K562 (cell line): Measurements from ENCODE around the gene SRPX. TPM values are rescaled to one million over a fixed set of nuclear protein-coding genes. Genes with fewer than 3 reads are reported as not detected.

Experiments
- CEBPG ChIP-seq, 3 experiments: fragments of 200-800 bp in 1 of 3; sonication (Bioruptor generic) in 1 of 3; sonication (generic) in 1 of 3; formaldehyde crosslinking in 1 of 3; IDR thresholded peaks in 2 of 3; conservative IDR thresholded peaks in 1 of 3; 2 replicates each; pipeline versions ENCODE4 v1.6.1 to v1.8.0; 2016 to 2022; ENCODE audit warnings: missing compliant biosample characterization in 2 of 3, missing genetic modification characterization in 2 of 3, mild to moderate bottlenecking in 1 of 3, missing genetic modification reagents in 1 of 3
- ELK1 ChIP-seq: sonication (generic); formaldehyde crosslinking; IDR thresholded peaks from 2 replicates; pipeline ENCODE4 v1.8.1; 2022; ENCODE audit warnings: missing genetic modification reagents
- HDAC6 ChIP-seq: IDR thresholded peaks from 2 replicates; pipeline ENCODE4 v1.6.1; 2012; ENCODE audit warnings: low read depth, mild to moderate bottlenecking, control low read depth, inconsistent platforms, low read length, moderate library complexity
- HNRNPK ChIP-seq: fragments of 200-400 bp; formaldehyde crosslinking; IDR thresholded peaks from one replicate; pipeline ENCODE4 v1.6.1; 2018; ENCODE audit warnings: mild to moderate bottlenecking, low read depth, low read length; ENCODE audit not compliant: poor library complexity, severe bottlenecking
- KAT2B ChIP-seq: IDR thresholded peaks from one replicate; pipeline ENCODE4 v1.6.1; 2012; ENCODE audit warnings: low read depth, mild to moderate bottlenecking, control low read depth, inconsistent platforms, low read length, moderate library complexity
- NFYB ChIP-seq: IDR thresholded peaks from 2 replicates; pipeline ENCODE4 v1.6.1; 2011; ENCODE audit warnings: mild to moderate bottlenecking, moderate library complexity; ENCODE audit not compliant: insufficient read length; ENCODE audit errors: extremely low read depth
- ZBTB40 ChIP-seq, 2 experiments: fragments of 450-650 bp in 1 of 2; sonication (generic) in 1 of 2; formaldehyde crosslinking in 1 of 2; IDR thresholded peaks; 2 replicates each; pipeline versions ENCODE4 v1.7.1 to v1.9.0; 2016 to 2022; ENCODE audit warnings: inconsistent platforms in 1 of 2, mild to moderate bottlenecking in 1 of 2, missing genetic modification reagents in 1 of 2
- ZKSCAN3 ChIP-seq: fragments of 250-450 bp; sonication (Bioruptor Pico); IDR thresholded peaks from 2 replicates; pipeline ENCODE4 v1.4.0; 2020
- ZNF830 ChIP-seq: fragments of 250-450 bp; sonication (Bioruptor Pico); IDR thresholded peaks from 2 replicates; pipeline ENCODE4 v1.5.0; 2021; ENCODE audit warnings: mild to moderate bottlenecking
- polyA plus RNA-seq, 8 experiments: library from polyadenylated mRNA; depleted of rRNA in 4 of 8; stranded (reverse) in 5 of 8; unstranded in 3 of 8; fragments of >200 nt; fragmentation: Nextera tagmentation in 2 of 8; fragmentation: Illumina TruSeq in 1 of 8; extraction: Ambion mirVana in 2 of 8; extraction: Trizol in 1 of 8; gene quantifications; 2 replicates each; pipeline versions ENCODE4 v1.2.1 to v1.2.3, GENCODE V29; 2011 to 2014; ENCODE audit warnings: inconsistent platforms in 1 of 8, missing spikeins in 1 of 8
- total RNA-seq, 7 experiments: library from RNA; depleted of rRNA in 6 of 7; stranded (reverse); fragments of >200 nt in 6 of 7; fragmentation: Illumina TruSeq in 2 of 7; extraction: Trizol in 2 of 7; gene quantifications; 2 replicates each; pipeline versions ENCODE4 v1.2.1 to v1.2.3, GENCODE V29; 2011 to 2021; ENCODE audit warnings: low replicate concordance in 1 of 7

Gene SRPX
- total and polyA plus RNA-seq, 9 of the 15 experiments (the other 6 are each of a cell fraction or from before 2014, with no cell fraction given) = 0.11 to 0.77 (median 0.38) TPM; not detected in 2

GRCh38 chrX:38220415-38221390 lies at the start of gene SRPX (continued):
- TF ChIP-seq ZBTB40 (IDR thresholded peaks at IDR 0.05) = no peak
- TF ChIP-seq ZBTB40 (CRISPR knock-in tag; IDR thresholded peaks at IDR 0.05) = no peak
- no peak for TF ChIP-seq HDAC6
- TF ChIP-seq CEBPG (CRISPR knock-in tag; IDR thresholded peaks at IDR 0.05) = no peak
- no peak for TF ChIP-seq CEBPG (tag; conservative IDR thresholded peaks at IDR 0.05 in 1 of 2, IDR thresholded peaks at IDR 0.05 in 1 of 2)
- no peak for TF ChIP-seq NFYB
- TF ChIP-seq ZKSCAN3 (CRISPR knock-in tag) = no peak
- TF ChIP-seq HNRNPK = no peak
- no peak for TF ChIP-seq KAT2B
- TF ChIP-seq ELK1 (CRISPR knock-in tag) = no peak
- no peak for TF ChIP-seq ZNF830 (CRISPR knock-in tag)
- TF ChIP-seq, all 486 proteins: peak for 0
